Omental fat pad (tissue), 4 donors: Measurements from ENCODE around the gene FCMR. TPM values are rescaled to one million over a fixed set of nuclear protein-coding genes. Genes with fewer than 3 reads are reported as not detected.

Experiments used
- ATAC-seq: fragments of 150-250 bp; one replicate; pipeline ENCODE4 v1.9.1; 2016; ENCODE audit warnings: mild to moderate bottlenecking, moderate library complexity; ENCODE audit not compliant: low FRiP score
- DNase-seq: peaks from one replicate; pipeline ENCODE4 v3.0.0-alpha.2; 2019; ENCODE audit warnings: low spot score
- total RNA-seq, 4 donors: library from RNA; depleted of rRNA; stranded (reverse); fragments of >200 nt; gene quantifications; one replicate each; pipeline ENCODE4 v1.1.0, GENCODE V29; 2016
- TF ChIP-seq, protein P1 (sequence below), 3 donors: fragments of 450-650 bp; IDR thresholded peaks; one replicate each; pipeline ENCODE4 v1.5.1; 2016 to 2017; ENCODE audit warnings: antibody characterized with exemption in 3 of 3, mild to moderate bottlenecking in 3 of 3, moderate library complexity in 2 of 3

FCMR gene
- total RNA-seq, 4 donors from 2014 or later = 3.2 to 23.2 (median 9.0) TPM

DNA sequence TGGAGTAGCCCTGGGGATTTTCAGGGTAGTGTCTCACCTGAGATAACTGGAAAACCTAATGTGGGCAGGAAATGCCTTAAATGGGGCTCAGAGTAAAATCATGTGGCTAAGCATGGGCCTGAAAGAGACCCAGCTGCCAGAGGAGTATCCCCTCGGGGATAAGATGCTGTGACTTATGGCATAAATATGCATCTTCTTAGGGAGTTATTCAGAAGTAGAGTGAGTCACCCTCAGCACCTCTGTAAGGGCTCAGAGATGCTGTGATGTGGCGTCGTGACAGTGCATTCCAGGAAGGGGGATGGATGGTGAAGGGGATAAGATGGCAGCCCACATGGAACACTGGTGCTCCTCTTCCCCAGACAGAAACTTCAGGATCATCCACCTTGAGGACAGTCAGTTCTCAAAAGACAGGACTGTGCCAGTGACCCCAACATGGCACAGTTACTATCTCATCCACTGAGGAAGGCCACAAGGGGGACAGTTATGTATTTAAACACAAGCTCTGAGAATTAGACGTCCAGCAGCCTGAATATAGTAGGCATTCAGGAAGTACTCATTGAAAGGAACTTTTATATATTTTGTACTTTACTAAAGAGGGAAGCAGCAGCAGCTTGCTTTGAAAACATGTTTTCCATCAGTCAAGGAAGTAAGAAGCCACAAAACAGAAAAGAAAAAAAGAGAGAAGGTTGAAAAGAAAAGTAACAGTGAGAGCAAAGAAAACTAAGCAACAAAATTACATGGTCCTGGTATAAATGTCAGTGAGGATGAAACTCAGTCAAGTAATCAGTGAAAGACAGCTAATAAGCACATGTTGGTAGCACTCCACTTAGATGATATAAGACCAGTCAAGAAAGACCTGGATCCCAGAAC is 16.2 kb downstream of the FCMR start:
- ATAC-seq (peak; percentile 53), DNase-seq (no peak)
- TF ChIP-seq, protein P1, sequence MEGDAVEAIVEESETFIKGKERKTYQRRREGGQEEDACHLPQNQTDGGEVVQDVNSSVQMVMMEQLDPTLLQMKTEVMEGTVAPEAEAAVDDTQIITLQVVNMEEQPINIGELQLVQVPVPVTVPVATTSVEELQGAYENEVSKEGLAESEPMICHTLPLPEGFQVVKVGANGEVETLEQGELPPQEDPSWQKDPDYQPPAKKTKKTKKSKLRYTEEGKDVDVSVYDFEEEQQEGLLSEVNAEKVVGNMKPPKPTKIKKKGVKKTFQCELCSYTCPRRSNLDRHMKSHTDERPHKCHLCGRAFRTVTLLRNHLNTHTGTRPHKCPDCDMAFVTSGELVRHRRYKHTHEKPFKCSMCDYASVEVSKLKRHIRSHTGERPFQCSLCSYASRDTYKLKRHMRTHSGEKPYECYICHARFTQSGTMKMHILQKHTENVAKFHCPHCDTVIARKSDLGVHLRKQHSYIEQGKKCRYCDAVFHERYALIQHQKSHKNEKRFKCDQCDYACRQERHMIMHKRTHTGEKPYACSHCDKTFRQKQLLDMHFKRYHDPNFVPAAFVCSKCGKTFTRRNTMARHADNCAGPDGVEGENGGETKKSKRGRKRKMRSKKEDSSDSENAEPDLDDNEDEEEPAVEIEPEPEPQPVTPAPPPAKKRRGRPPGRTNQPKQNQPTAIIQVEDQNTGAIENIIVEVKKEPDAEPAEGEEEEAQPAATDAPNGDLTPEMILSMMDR (IDR thresholded peaks at IDR 0.05) = no peak

DNA sequence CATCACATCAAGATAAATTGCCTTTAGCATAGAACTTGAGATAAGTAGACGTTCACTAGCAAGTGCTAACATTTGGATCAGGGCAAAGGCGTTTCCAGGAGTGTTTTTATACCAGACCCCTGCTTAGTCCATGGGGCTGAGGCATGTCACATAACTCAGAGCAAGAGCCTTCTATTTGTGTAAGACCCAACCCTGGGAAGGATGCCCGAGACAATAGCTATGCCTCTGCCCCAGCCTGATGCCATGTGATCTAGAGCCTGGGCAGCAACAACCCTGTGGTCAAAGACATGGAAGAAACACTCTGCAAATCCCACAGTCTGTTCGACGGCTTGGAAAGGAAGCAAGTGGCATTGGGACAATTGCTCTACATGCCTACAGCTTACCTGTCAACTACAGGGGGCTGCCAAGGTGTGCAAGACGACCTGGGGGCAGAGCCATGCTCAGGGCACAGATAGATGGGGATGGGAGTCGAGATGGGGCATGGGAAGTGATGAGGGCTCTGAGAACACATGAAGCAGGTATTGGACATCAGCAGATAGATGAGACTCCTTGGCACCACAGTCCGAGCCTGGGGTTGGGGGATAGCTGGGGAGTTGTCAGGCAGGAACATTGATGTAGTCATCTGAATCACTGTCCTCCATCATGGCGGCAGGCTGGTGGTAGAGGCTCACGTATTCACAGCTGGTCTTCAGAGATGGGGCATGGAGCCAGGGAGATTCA is 17.2 kb downstream of the FCMR start:
- no peak for ATAC-seq
- TF ChIP-seq, protein P1 (IDR thresholded peaks at IDR 0.05) = no peak
- no peak for DNase-seq

DNA sequence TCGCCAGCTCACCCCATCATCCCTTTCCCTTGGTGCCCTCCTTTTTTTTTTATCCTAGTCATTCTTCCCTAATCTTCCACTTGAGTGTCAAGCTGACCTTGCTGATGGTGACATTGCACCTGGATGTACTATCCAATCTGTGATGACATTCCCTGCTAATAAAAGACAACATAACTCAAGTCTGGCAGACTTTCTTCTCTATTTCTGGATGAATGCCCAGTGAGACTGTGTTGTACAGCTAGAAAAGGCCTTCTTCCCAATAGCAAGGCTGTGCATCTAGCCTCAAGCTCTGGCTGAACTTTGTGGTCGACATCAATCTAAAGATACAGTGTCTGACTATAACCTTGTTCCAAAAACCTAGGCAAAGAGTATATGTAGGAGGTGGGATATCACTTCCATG is 18.1 kb downstream of the FCMR start:
- TF ChIP-seq, protein P1 (IDR thresholded peaks at IDR 0.05) = no peak
- ATAC-seq (no peak), DNase-seq (no peak)

DNA sequence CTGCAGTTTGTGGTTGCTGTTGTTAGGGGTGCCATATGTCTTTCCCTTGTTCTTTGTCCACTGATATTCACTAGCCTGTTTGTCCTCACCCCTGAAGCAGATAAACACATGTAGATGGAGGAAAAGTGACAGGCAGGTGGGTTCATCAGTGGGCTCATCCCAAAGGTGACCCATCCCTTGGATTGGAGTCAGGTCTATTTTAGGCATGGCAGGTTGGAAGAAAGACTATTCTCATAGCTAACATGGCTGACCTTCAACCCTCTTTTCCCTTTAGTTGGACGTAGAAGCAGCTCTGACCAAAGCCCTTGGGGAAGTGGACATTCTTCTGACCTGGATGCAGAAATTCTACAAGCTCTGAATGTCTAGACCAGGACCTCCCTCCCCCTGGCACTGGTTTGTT is 19.0 kb downstream of the FCMR start:
- TF ChIP-seq, protein P1 (IDR thresholded peaks at IDR 0.05) = no peak
- DNase-seq (no peak), ATAC-seq (no peak)

DNA sequence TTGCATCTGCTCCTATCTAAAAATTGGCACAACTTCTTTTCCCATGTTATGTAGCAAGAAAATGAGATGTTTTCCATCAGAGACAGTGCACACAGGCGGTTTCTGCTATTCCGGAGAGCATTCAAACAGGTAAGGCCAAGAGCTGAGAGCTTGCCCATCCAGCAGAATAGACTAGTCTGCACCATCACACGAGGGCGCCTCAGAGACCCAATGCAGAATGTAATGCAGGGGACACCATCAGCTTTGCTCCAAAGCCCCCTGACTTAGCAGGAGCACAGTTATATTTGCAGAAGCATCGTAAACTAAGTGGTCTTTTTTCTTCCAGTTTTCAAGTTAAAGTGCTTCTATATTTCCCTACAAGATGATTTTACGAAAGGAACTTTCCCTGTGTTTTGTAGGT is 19.8 kb downstream of the FCMR start:
- TF ChIP-seq, protein P1 (IDR thresholded peaks at IDR 0.05) = no peak
- DNase-seq (no peak), ATAC-seq (no peak)

DNA sequence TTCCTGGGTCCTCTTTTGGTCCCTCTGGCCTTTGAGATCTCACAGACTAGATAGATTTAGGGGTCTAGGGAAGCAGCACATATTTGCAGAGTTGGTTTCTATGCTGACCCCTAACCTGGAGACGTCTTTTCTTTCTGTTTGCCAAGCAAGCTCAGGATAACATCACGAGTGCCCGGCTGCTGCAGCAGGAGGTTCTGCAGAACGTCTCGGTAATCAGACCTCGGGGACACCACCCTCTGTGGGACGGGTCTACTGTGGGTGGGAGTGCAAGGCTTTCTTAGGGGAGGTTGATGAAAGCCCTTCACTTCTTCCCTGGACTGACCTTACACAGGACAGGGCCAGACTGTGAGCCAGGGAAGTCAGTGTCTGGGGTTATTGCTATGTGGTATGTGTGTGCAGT is 21.6 kb downstream of the FCMR start:
- ATAC-seq (no peak), DNase-seq (no peak)
- TF ChIP-seq, protein P1 (IDR thresholded peaks at IDR 0.05) = no peak
